Stimulated activated CD4-positive, alpha-beta T cell treated with anti-CD3 and anti-CD28 coated beads, Interleukin-1b, Interleukin-23, amount 100 ng/mL, for 24 hours (primary cell): ENCODE results near the gene HSD17B3.
"Not testable (repeated sequence)": the region's sequence is repeated elsewhere in the genome, so short reads cannot be mapped to it uniquely, and the experiment has no call there.

ENCODE experiments used
- DNase-seq, 4 experiments: peaks; one replicate each; pipeline ENCODE4 v3.0.0-alpha.2; 2020; ENCODE audit warnings: low read depth in 4 of 4, low spot score in 1 of 4

Gene HSD17B3

GRCh38 chr9:96201140-96201539 lies 100.8 kb downstream of the HSD17B3 start:
- no peak for DNase-seq

- DNase-seq, result no peak
Observed at GRCh38 chr9:96199006-96199405, 103.0 kb downstream of the HSD17B3 start.

GRCh38 chr9:96195541-96195940 lies 106.4 kb downstream of the HSD17B3 start:
- no peak for DNase-seq

GRCh38 chr9:96193236-96193755 lies 108.7 kb downstream of the HSD17B3 start:
- DNase-seq, result no peak

GRCh38 chr9:96192710-96193109 lies 109.3 kb downstream of the HSD17B3 start:
- DNase-seq, result no peak

GRCh38 chr9:96189995-96190394 lies 112.0 kb downstream of the HSD17B3 start:
- DNase-seq, result no peak

GRCh38 chr9:96189581-96189980 lies 112.4 kb downstream of the HSD17B3 start:
- DNase-seq, result not testable (repeated sequence)

- no peak for DNase-seq
Observed at GRCh38 chr9:96188571-96188970, 113.4 kb downstream of the HSD17B3 start.

GRCh38 chr9:96187151-96187555 lies 114.8 kb downstream of the HSD17B3 start:
- no peak for DNase-seq

GRCh38 chr9:96186591-96187011 lies 115.4 kb downstream of the HSD17B3 start:
- DNase-seq, result no peak

GRCh38 chr9:96185518-96186156 lies 116.3 kb downstream of the HSD17B3 start:
- DNase-seq, result no peak
